Fibroblast of villous mesenchyme (primary cell): ENCODE measurements around the gene PRICKLE1. TPM values are rescaled to one million over a fixed set of nuclear protein-coding genes. Genes with fewer than 3 reads are reported as not detected.

Experiments used
- DNase-seq: peaks from one replicate; pipeline ENCODE4 v3.0.0-alpha.2; 2010; ENCODE audit warnings: low read depth
- H3K4me3 ChIP-seq: 2 replicates; pipeline ENCODE4 v1.5.1; 2011; ENCODE audit warnings: low read depth, mild to moderate bottlenecking, low read length
- CTCF ChIP-seq: IDR thresholded peaks from 2 replicates; pipeline ENCODE4 v1.5.1; 2012; ENCODE audit warnings: low read depth, mild to moderate bottlenecking, low read length; ENCODE audit not compliant: insufficient read depth
- total RNA-seq: library from RNA; depleted of rRNA; stranded (reverse); fragments of >200 nt; gene quantifications from 2 replicates; pipeline ENCODE4 v1.2.3, GENCODE V29; 2012

The PRICKLE1 gene
- total RNA-seq, 1 donor: 32.4 TPM

- H3K4me3 ChIP-seq: no peak overlapping the region
- no peak for TF ChIP-seq CTCF
- no peak for DNase-seq
Measured at GRCh38 chr12:42458575-42458974, 131.0 kb downstream of the PRICKLE1 start.

DNA sequence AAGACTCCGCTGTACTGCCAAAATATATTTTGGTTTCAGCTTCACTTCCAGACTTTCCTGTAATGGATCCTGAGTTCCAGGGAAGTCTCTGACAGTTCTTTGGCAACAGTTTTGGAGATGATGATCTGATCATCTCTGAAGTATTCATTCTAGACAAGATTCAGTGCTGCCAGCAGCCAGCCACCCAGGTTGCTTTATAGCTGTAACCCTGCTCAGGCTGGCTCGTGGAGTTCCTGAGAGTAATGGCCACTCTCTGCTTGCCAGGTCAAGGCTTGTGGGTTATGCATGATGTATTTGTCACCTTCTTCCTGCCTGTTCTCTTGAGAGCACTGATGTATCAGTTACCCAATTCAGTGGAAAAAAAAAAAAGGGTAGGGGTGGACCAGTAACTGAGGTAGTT lies 139.3 kb downstream of the PRICKLE1 start:
- no peak for TF ChIP-seq CTCF
- DNase-seq: no peak

GRCh38 chr12:42448841-42449240 lies 140.7 kb downstream of the PRICKLE1 start:
- no peak overlapping the region for H3K4me3 ChIP-seq
- no peak for TF ChIP-seq CTCF
- no peak for DNase-seq

More for the DNA sequence above, 139.3 kb downstream of the PRICKLE1 start:
- no peak overlapping the region for H3K4me3 ChIP-seq

DNA sequence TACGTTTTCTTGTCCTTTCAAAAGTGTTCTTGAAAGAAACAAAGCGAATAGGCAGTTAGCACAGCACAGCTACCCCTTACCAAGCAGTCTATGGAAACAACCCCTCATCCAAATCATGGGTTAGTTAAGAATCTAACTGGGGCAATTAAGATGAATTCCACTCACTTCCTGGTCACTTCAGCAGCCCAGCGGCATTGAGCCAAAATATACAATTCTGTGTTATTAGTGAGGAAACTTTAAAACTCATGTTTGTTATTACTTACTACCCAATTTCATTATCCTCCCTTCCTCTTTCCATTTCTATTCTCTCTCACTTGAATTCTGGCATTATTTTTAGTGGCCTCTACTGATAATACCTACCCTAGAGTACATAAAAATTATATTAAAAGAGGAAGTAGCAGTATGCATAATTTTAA lies 142.2 kb downstream of the PRICKLE1 start:
- DNase-seq: no peak
- no peak overlapping the region for H3K4me3 ChIP-seq
- no peak for TF ChIP-seq CTCF

DNA sequence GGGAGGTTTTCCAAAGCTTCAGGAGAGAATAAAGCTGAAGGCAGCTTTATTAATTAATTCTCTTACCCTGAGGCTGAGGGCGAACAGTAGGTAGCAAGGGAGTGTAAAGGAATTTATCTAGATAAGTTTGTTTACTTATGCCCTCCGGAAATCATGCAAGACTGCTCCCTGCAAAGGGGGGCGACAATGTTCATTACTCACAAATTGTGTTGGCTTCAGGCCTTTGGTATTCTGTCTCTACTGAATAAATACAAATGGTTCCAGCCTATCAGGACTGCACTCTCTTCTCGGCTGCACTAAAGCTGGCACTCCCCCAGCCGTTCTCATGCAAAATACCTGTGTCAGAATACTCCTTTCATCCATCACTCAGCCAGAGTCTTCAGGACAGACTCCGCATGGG lies 142.8 kb downstream of the PRICKLE1 start:
- DNase-seq: no peak
- no peak for TF ChIP-seq CTCF

DNA sequence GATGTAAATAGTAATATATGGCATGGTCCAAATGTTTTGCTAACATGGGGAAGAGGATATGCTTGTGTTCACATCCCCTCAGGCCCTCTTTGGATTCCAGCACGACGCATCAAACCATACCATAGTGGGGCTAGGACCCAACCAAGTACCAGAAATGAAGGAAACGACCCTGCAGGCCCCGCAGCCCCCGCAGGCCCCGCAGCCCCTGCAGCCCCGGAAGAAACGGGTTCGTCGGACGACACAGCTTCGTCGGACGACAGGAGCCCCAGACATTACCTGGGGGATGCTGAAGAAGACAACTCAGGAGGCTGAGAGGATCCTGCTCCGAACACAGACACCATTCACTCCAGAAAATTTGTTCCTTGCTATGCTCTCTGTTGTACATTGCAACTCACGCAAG lies 143.7 kb downstream of the PRICKLE1 start:
- H3K4me3 ChIP-seq: no peak overlapping the region
- no peak for DNase-seq
- TF ChIP-seq CTCF: no peak

More for the DNA sequence above, 142.8 kb downstream of the PRICKLE1 start:
- no peak overlapping the region for H3K4me3 ChIP-seq

DNA sequence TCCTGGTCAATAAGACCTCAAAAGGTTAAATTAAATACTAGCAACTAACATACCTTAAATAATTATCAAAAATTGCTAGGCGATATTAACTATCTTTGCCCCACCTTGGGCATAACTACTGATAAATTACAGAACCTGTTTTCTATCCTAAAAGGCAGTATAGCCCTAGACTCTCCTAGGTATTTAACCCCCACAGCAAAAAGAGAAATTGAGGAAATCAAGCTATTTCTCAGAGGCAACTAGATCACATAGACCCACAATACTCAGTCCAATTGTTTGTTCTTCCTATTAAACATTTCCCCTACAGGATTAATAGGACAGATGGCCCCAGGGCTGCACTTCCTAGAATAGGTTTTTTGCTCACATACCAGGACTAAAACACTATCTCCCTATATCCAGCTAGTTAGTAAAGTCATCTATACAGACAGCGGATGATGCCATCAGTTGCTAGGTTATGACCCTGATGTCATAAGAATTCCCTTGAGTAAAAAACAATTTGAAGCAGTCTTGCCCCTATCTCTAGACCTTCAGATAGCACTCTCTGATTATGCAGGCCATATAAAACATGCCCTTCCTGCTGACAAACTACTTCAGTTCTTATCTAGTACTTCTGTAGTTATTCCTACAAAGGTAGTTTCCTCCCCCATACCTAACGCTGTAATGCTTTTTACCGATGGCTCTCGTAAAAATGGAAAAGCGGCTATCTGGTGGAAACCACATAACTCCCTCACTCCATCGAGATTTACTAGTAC lies 145.2 kb downstream of the PRICKLE1 start:
- DNase-seq: no peak
- no peak overlapping the region for H3K4me3 ChIP-seq
- TF ChIP-seq CTCF: no peak
